SU-DHL-6 (cell line): ENCODE results near the gene EPC2.
"Not testable (repeated sequence)": the region's sequence is repeated elsewhere in the genome, so short reads cannot be mapped to it uniquely, and the experiment has no call there.

Experiments used
- H2AFZ ChIP-seq: fragments of 200-600 bp; sonication (generic); 2 replicates; pipeline ENCODE4 v1.6.1; 2014; ENCODE audit warnings: low read depth, mild to moderate bottlenecking, moderate library complexity, mixed read lengths, antibody characterized with exemption, low read length; ENCODE audit not compliant: severe bottlenecking
- H3F3A ChIP-seq: fragments of 200-600 bp; shearing (Covaris generic); 2 replicates; pipeline ENCODE4 v1.6.0; 2016; ENCODE audit warnings: antibody characterized with exemption, mild to moderate bottlenecking; ENCODE audit not compliant: insufficient read depth
- H3K27ac ChIP-seq: fragments of 200-600 bp; sonication (generic); 2 replicates; pipeline ENCODE4 v1.5.1; 2016; ENCODE audit warnings: low read depth, mild to moderate bottlenecking, low read length, moderate library complexity, mixed read lengths
- H3K27me3 ChIP-seq: fragments of 200-600 bp; sonication (generic), shearing (Covaris generic); 2 replicates; pipeline ENCODE4 v1.6.0; 2014; ENCODE audit warnings: mild to moderate bottlenecking, low read length
- H3K36me3 ChIP-seq: fragments of 200-600 bp; sonication (generic); 2 replicates; pipeline ENCODE4 v1.6.1; 2014; ENCODE audit warnings: mild to moderate bottlenecking, low read length, mixed read lengths
- H3K4me2 ChIP-seq: fragments of 300-600, 200-600 bp; shearing (Covaris generic), sonication (generic); 2 replicates; pipeline ENCODE4 v1.6.0; 2014; ENCODE audit warnings: low read length, low read depth, mild to moderate bottlenecking; ENCODE audit not compliant: poor library complexity, severe bottlenecking
- H3K4me3 ChIP-seq: fragments of 200-600 bp; sonication (generic); 2 replicates; pipeline ENCODE4 v1.5.1; 2014; ENCODE audit warnings: antibody characterized with exemption, low read length, mild to moderate bottlenecking, mixed read lengths; ENCODE audit not compliant: insufficient read depth, poor library complexity, severe bottlenecking
- H3K79me2 ChIP-seq: fragments of 200-600 bp; sonication (generic); 2 replicates; pipeline ENCODE4 v1.6.1; 2014; ENCODE audit warnings: mild to moderate bottlenecking, low read length, moderate library complexity; ENCODE audit not compliant: insufficient read depth
- H3K9ac ChIP-seq: fragments of 200-600 bp; sonication (generic); 2 replicates; pipeline ENCODE4 v1.7.0; 2014; ENCODE audit warnings: mild to moderate bottlenecking, low read length
- H3K9me2 ChIP-seq: fragments of 200-600 bp; sonication (generic); replicated peaks from 2 replicates; pipeline ENCODE4 v1.6.1; 2014; ENCODE audit warnings: low read length; ENCODE audit not compliant: insufficient read depth
- H3K9me3 ChIP-seq: fragments of 200-600 bp; sonication (generic); 2 replicates; pipeline ENCODE4 v1.6.1; 2014; ENCODE audit warnings: low read length, mixed read lengths; ENCODE audit not compliant: insufficient read depth
- H4K20me1 ChIP-seq: fragments of 200-600 bp; sonication (generic); 2 replicates; pipeline ENCODE4 v1.6.1; 2014; ENCODE audit warnings: low read depth, mild to moderate bottlenecking, antibody characterized with exemption, low read length, moderate library complexity, mixed read lengths
- EZH2phosphoT487 ChIP-seq: fragments of 200-600 bp; sonication (generic), shearing (Covaris generic); conservative IDR thresholded peaks from 2 replicates; pipeline ENCODE4 v1.6.1; 2018; ENCODE audit warnings: mild to moderate bottlenecking, antibody characterized with exemption, low read length, moderate library complexity, mixed read lengths
- TF ChIP-seq, protein P1 (sequence below): fragments of 200-600 bp; sonication (generic); IDR thresholded peaks from one replicate; pipeline ENCODE4 v1.5.1; 2017; ENCODE audit warnings: antibody characterized with exemption, mild to moderate bottlenecking, low read length, moderate library complexity; ENCODE audit not compliant: insufficient read depth, poor library complexity, severe bottlenecking

The EPC2 gene

DNA sequence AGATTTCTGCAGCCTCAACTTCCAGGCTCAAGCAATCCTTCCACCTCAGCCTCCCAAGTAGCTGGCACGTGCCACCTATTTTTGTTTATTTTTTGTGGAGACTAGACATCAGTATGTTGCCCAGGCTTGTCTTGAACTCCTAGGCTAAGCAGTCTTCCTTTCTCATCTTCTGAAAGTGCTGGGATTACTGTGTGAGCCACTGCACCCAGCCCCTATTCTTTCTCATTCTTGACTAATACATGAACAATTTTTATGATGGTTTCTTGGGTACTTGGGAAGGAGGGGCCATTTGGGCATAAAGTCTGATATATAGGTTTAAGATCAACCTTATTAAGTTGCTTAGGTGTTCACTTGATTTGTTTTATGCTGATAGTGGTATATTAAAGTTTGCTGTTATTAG, 26.2 kb downstream of the EPC2 start:
- no peaks in the 10 kb centered on the region; the same call in 1 of the 2 replicates for H3F3A ChIP-seq
- no peak overlapping the region for H3K9ac ChIP-seq
- H3K9me2 ChIP-seq: no peaks in the 10 kb centered on the region
- no peak overlapping the region for H3K4me2 ChIP-seq
- TF ChIP-seq, protein P1, sequence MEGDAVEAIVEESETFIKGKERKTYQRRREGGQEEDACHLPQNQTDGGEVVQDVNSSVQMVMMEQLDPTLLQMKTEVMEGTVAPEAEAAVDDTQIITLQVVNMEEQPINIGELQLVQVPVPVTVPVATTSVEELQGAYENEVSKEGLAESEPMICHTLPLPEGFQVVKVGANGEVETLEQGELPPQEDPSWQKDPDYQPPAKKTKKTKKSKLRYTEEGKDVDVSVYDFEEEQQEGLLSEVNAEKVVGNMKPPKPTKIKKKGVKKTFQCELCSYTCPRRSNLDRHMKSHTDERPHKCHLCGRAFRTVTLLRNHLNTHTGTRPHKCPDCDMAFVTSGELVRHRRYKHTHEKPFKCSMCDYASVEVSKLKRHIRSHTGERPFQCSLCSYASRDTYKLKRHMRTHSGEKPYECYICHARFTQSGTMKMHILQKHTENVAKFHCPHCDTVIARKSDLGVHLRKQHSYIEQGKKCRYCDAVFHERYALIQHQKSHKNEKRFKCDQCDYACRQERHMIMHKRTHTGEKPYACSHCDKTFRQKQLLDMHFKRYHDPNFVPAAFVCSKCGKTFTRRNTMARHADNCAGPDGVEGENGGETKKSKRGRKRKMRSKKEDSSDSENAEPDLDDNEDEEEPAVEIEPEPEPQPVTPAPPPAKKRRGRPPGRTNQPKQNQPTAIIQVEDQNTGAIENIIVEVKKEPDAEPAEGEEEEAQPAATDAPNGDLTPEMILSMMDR: no peak
- TF ChIP-seq EZH2phosphoT487: no peak
- H4K20me1 ChIP-seq: peaks cover 58% of the 10 kb centered on the region
- peaks cover 100% of the 10 kb centered on the region for H3K79me2 ChIP-seq
- H3K27me3 ChIP-seq: no peaks in the 10 kb centered on the region
- H3K4me3 ChIP-seq: no peak overlapping the region
- H3K9me3 ChIP-seq: no peaks in the 10 kb centered on the region
- H2AFZ ChIP-seq: no peak overlapping the region
- H3K27ac ChIP-seq: no peak overlapping the region
- H3K36me3 ChIP-seq: no peaks in the 10 kb centered on the region

DNA sequence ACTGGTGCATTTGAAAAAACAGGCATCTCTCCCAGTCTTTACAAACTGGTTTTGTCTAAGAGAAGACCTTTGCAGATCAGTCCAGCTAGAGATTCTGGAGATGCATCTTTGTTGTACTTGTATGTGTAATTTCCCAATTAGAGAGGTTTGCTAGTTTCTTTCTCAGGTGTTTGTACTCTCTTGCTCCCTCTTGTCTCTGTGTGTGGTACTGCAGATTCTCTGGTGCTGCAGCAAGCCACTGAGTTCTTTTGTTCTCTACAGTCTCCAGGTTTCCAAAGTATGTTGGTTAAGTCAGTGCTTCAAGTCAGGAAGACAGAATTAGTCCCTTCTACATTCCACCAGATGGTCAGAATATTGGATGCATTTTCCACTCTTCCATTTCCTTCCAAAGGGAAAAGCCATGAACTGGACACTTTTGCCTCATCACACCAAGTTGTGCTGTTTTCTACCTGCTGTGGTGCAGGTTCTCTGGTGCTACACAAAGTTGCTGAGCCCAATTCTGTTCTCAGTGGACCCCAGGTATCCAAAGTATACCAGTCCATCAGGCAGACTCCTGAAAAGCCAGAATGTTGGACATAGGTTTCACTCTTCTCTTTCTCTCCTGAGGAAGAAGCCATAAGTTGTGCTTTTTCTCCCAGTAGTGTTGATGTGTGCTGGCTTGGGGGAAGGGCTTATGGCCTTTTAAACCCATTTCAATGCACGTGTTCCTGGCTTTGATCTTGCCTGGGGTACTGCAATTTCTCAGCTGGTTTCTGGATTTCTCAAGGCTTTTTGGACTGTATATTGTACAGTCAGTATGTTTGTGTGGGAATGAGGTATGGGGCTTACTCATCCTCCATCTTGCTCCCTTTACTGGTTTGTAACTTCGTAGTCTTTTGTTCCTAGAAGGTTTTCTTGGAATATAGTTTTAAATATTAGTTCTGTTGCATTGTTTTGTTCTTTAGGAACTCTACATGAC, 29.8 kb downstream of the EPC2 start:
- no peaks in the 10 kb centered on the region for H3K9me2 ChIP-seq
- no peaks in the 10 kb centered on the region; the same call in 1 of the 2 replicates for H3F3A ChIP-seq
- no peaks in the 10 kb centered on the region for H3K36me3 ChIP-seq
- TF ChIP-seq, protein P1: peak; percentile 47
- no peak for TF ChIP-seq EZH2phosphoT487
- H3K4me3 ChIP-seq: no peak overlapping the region
- H3K4me2 ChIP-seq: no peak overlapping the region
- no peak overlapping the region for H2AFZ ChIP-seq
- H3K79me2 ChIP-seq: peaks cover 94% of the 10 kb centered on the region
- H3K9ac ChIP-seq: no peak overlapping the region
- no peak overlapping the region for H3K27ac ChIP-seq
- no peaks in the 10 kb centered on the region for H3K27me3 ChIP-seq
- H3K9me3 ChIP-seq: no peaks in the 10 kb centered on the region
- H4K20me1 ChIP-seq: peaks cover 51% of the 10 kb centered on the region

DNA sequence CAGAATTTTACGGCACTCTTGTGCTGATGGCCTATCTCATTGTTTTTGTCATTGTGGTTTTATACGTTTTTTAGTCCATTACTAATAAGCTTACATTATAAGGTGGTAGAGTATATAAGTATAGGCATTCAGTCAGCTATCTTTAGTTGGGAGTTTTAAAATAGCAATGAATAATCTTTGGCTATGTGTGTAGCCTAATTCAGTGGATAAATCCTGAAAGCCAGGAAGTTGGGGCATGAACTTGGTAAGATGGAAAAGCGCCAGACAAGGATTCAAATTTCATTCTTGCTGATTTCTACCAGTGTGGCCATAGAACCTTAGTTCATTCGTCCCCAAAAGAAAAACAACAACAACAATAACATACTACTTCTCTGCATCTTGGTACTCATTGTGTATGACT, 31.2 kb downstream of the EPC2 start:
- Histone ChIP-seq H3K79me2 (peaks cover 94% of the 10 kb centered on the region), H2AFZ (no peak overlapping the region), H3K36me3 (no peaks in the 10 kb centered on the region), H3K4me3 (no peak overlapping the region), H3F3A (no peaks in the 10 kb centered on the region; the same call in 1 of the 2 replicates), H3K9me2 (no peaks in the 10 kb centered on the region), H3K27me3 (no peaks in the 10 kb centered on the region), H4K20me1 (peaks cover 47% of the 10 kb centered on the region), H3K4me2 (no peak overlapping the region), H3K27ac (no peak overlapping the region), H3K9ac (no peak overlapping the region), H3K9me3 (no peaks in the 10 kb centered on the region)
- no peak for TF ChIP-seq EZH2phosphoT487
- TF ChIP-seq, protein P1: no peak

GRCh38 chr2:148678302-148679179, 34.0 kb downstream of the EPC2 start:
- H3F3A ChIP-seq, H2AFZ ChIP-seq, H3K4me2 ChIP-seq, H3K4me3 ChIP-seq, H3K27me3 ChIP-seq, H3K9ac ChIP-seq, H3K9me2 ChIP-seq, H3K27ac ChIP-seq, H3K9me3 ChIP-seq, H3K36me3 ChIP-seq: not testable (repeated sequence)
- Histone ChIP-seq H4K20me1 (peaks cover 33% of the 10 kb centered on the region), H3K79me2 (peaks cover 92% of the 10 kb centered on the region)
